Measurements from ENCODE around the gene MGAT5.

Gene MGAT5

DNA sequence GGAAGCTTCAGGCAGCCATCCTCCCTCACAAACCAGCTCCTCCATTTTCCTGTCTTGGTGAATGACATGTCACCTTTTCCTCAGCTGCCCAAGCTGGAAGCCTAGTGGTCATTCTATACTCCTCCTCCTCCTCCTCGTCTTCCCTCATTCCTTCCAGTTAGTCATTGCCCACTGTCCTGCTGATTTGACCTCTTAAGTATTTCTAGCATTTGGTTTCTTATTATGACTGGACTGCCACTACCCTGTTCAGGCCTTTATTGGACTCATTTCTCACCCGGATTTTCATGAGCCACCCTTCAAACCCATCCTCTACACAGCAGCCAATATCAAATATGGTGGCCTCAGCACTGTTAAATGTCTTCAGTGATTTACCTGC is 21.9 kb upstream of the MGAT5 start:
- Histone ChIP-seq H3K27ac (ENCODE audit: low read depth, low read length) (no peak overlapping the region), H3K9ac (ENCODE audit: low read length) (no peak overlapping the region), H3K4me3 (ENCODE audit: low read depth, low read length) (no peak overlapping the region), H3K36me3 (ENCODE audit: control insufficient read depth, insufficient read depth, low read length) (no peaks in the 10 kb centered on the region), H3K9me3 (ENCODE audit: control insufficient read depth, insufficient read depth, low read depth, low read length) (peaks cover 34% of the 10 kb centered on the region), H3K27me3 (ENCODE audit: control insufficient read depth, insufficient read depth, low read length) (no peaks in the 10 kb centered on the region), H3K4me1 (ENCODE audit: control insufficient read depth, insufficient read depth, low read length) (no peaks in the 10 kb centered on the region)

GRCh38 chr2:134232461-134232860 is 21.4 kb upstream of the MGAT5 start:
- H3K27ac ChIP-seq (ENCODE audit: low read depth, low read length) = no peak overlapping the region
- H3K9me3 ChIP-seq (ENCODE audit: control insufficient read depth, insufficient read depth, low read depth, low read length) = peaks cover 33% of the 10 kb centered on the region
- no peak overlapping the region for H3K4me3 ChIP-seq (ENCODE audit: low read depth, low read length)
- H3K36me3 ChIP-seq (ENCODE audit: control insufficient read depth, insufficient read depth, low read length) = no peaks in the 10 kb centered on the region
- H3K27me3 ChIP-seq (ENCODE audit: control insufficient read depth, insufficient read depth, low read length) = no peaks in the 10 kb centered on the region
- no peaks in the 10 kb centered on the region for H3K4me1 ChIP-seq (ENCODE audit: control insufficient read depth, insufficient read depth, low read length)
- no peak overlapping the region for H3K9ac ChIP-seq (ENCODE audit: low read length)

GRCh38 chr2:134232868-134233727 is 20.8 kb upstream of the MGAT5 start:
- Histone ChIP-seq H3K27ac (ENCODE audit: low read depth, low read length) (no peak overlapping the region), H3K36me3 (ENCODE audit: control insufficient read depth, insufficient read depth, low read length) (no peaks in the 10 kb centered on the region), H3K9me3 (ENCODE audit: control insufficient read depth, insufficient read depth, low read depth, low read length) (peaks cover 26% of the 10 kb centered on the region), H3K9ac (ENCODE audit: low read length) (no peak overlapping the region), H3K4me1 (ENCODE audit: control insufficient read depth, insufficient read depth, low read length) (no peaks in the 10 kb centered on the region), H3K27me3 (ENCODE audit: control insufficient read depth, insufficient read depth, low read length) (no peaks in the 10 kb centered on the region), H3K4me3 (ENCODE audit: low read depth, low read length) (no peak overlapping the region)

DNA sequence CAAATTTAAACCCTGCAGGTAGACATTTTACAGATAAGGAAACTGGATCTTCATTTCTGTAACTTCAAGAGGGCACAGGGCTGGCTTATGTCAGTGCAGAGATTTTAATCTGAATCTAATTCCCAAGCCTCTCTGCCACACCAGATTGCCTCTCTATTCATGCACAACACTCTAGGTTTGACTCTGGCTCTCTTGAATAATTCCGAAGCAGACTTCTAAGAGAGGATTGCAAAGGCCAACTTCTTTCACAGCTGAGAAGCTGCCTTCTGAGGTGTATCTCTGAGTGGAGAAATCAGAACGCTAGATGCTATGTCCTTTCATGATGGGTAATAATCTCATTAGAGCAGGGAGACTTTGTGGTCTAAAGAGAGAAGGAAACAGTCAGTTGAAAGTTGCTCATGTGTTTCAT is 20.1 kb upstream of the MGAT5 start:
- H3K9ac ChIP-seq (ENCODE audit: low read length) = no peak overlapping the region
- peaks cover 20% of the 10 kb centered on the region for H3K9me3 ChIP-seq (ENCODE audit: control insufficient read depth, insufficient read depth, low read depth, low read length)
- H3K27me3 ChIP-seq (ENCODE audit: control insufficient read depth, insufficient read depth, low read length) = no peaks in the 10 kb centered on the region
- no peaks in the 10 kb centered on the region for H3K36me3 ChIP-seq (ENCODE audit: control insufficient read depth, insufficient read depth, low read length)
- H3K4me1 ChIP-seq (ENCODE audit: control insufficient read depth, insufficient read depth, low read length) = no peaks in the 10 kb centered on the region
- H3K27ac ChIP-seq (ENCODE audit: low read depth, low read length) = no peak overlapping the region
- H3K4me3 ChIP-seq (ENCODE audit: low read depth, low read length) = no peak overlapping the region

DNA sequence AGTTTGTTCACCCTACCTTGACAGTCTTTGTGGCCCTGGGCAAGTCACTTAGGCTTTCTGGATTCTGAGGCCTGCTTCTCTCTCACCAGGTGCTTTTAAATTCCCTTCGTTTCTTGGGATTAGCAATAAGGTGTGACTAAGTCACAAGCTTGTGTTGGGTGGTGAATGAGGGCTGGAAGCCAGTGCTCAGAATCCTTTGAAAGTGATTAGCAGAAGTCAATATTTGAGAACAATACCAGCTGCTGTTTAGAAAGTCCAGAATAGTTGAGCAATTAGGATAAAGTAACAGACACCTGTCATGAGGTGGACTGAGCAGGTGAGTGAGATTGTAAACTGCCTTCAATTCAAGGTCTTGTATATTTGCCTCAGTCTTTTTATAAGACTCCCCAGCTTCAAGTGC is 19.3 kb upstream of the MGAT5 start:
- H3K4me3 ChIP-seq (ENCODE audit: low read depth, low read length) = no peak overlapping the region
- peaks cover 12% of the 10 kb centered on the region for H3K9me3 ChIP-seq (ENCODE audit: control insufficient read depth, insufficient read depth, low read depth, low read length)
- H3K27ac ChIP-seq (ENCODE audit: low read depth, low read length) = no peak overlapping the region
- H3K4me1 ChIP-seq (ENCODE audit: control insufficient read depth, insufficient read depth, low read length) = no peaks in the 10 kb centered on the region
- no peak overlapping the region for H3K9ac ChIP-seq (ENCODE audit: low read length)
- no peaks in the 10 kb centered on the region for H3K36me3 ChIP-seq (ENCODE audit: control insufficient read depth, insufficient read depth, low read length)
- no peaks in the 10 kb centered on the region for H3K27me3 ChIP-seq (ENCODE audit: control insufficient read depth, insufficient read depth, low read length)

DNA sequence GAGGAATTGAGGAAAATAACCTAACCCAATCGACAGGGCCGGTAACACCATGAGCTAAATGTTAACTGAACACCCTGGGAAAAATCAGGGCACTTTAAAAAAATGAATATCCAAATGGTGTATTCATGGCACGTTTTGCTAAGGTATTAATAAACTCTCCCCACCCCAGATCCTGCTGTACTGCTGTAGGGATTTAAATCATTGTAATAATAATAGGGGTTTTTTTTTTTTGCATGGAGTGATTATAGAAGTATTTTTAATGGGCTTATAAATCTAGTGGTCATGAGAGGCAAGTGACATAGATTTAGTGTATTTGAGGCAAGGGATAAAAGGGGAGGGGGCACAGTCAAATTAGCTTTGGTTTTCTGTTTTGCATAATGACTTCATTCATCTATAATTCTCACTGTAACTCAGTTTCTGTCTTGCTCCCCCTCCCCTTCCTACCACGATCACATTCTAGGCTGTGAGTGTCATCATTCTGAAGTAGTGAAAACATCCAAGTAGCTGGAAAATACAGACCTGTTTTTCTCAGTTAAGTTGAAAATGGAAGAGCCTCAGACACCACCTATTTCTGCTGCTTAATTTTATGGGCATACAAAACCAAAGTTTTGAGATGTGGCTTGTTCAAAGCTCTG is 18.2 kb upstream of the MGAT5 start:
- peaks cover 1% of the 10 kb centered on the region; the same call in 1 of the 2 replicates for H3K9me3 ChIP-seq (ENCODE audit: control insufficient read depth, insufficient read depth, low read depth, low read length)
- no peak overlapping the region for H3K27ac ChIP-seq (ENCODE audit: low read depth, low read length)
- no peaks in the 10 kb centered on the region for H3K4me1 ChIP-seq (ENCODE audit: control insufficient read depth, insufficient read depth, low read length)
- no peak overlapping the region for H3K4me3 ChIP-seq (ENCODE audit: low read depth, low read length)
- H3K9ac ChIP-seq (ENCODE audit: low read length) = no peak overlapping the region
- H3K27me3 ChIP-seq (ENCODE audit: control insufficient read depth, insufficient read depth, low read length) = no peaks in the 10 kb centered on the region
- no peaks in the 10 kb centered on the region for H3K36me3 ChIP-seq (ENCODE audit: control insufficient read depth, insufficient read depth, low read length)

DNA sequence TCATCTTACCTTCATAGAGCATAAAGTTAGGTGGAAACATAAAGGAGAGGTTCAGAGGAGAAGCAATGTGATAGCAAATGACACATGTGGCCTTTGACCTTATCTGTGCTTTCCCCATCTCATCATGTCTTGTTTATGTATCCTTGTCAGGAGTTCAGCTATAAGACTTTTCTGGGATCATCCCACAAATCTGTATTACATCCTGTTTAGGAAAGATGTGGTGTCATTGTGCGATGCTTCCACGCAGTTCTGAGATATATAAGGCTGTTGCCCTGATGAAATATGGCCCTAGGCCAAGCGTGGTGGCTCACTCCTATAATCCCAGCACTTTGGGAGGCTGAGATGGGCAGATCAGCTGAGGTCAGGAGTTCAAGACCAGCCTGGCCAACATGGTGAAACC is 15.5 kb upstream of the MGAT5 start:
- Histone ChIP-seq H3K36me3 (ENCODE audit: control insufficient read depth, insufficient read depth, low read length) (no peaks in the 10 kb centered on the region), H3K9ac (ENCODE audit: low read length) (no peak overlapping the region), H3K9me3 (ENCODE audit: control insufficient read depth, insufficient read depth, low read depth, low read length) (no peaks in the 10 kb centered on the region), H3K27me3 (ENCODE audit: control insufficient read depth, insufficient read depth, low read length) (no peaks in the 10 kb centered on the region), H3K27ac (ENCODE audit: low read depth, low read length) (no peak overlapping the region), H3K4me3 (ENCODE audit: low read depth, low read length) (no peak overlapping the region), H3K4me1 (ENCODE audit: control insufficient read depth, insufficient read depth, low read length) (no peaks in the 10 kb centered on the region)

- Histone ChIP-seq H3K4me1 (ENCODE audit: control insufficient read depth, insufficient read depth, low read length) (no peaks in the 10 kb centered on the region), H3K27ac (ENCODE audit: low read depth, low read length) (no peak overlapping the region), H3K9me3 (ENCODE audit: control insufficient read depth, insufficient read depth, low read depth, low read length) (no peaks in the 10 kb centered on the region), H3K4me3 (ENCODE audit: low read depth, low read length) (no peak overlapping the region), H3K9ac (ENCODE audit: low read length) (no peak overlapping the region), H3K36me3 (ENCODE audit: control insufficient read depth, insufficient read depth, low read length) (no peaks in the 10 kb centered on the region), H3K27me3 (ENCODE audit: control insufficient read depth, insufficient read depth, low read length) (no peaks in the 10 kb centered on the region)
Observed at GRCh38 chr2:134240061-134240460, 13.8 kb upstream of the MGAT5 start.

DNA sequence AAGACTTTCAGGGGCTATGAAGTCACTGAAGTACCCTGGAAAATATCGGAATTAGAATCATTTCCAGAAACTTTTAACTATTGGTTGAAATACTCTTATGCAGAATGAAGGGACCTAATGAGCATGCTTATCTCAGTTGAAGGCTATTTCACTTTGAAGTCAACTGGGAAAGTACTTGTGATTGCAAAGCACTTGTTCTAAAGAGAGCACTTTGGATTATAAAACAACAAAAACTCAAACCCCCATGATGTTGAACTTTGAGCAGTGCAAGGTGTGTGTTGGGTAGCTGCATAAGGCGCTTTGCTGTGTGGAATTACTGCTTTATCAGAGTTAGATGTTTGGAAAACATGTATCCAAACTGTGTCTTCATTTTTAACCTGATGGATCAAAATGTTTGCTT is 12.0 kb upstream of the MGAT5 start:
- Histone ChIP-seq H3K27me3 (ENCODE audit: control insufficient read depth, insufficient read depth, low read length) (no peaks in the 10 kb centered on the region), H3K9me3 (ENCODE audit: control insufficient read depth, insufficient read depth, low read depth, low read length) (no peaks in the 10 kb centered on the region), H3K4me3 (ENCODE audit: low read depth, low read length) (no peak overlapping the region), H3K9ac (ENCODE audit: low read length) (no peak overlapping the region), H3K36me3 (ENCODE audit: control insufficient read depth, insufficient read depth, low read length) (no peaks in the 10 kb centered on the region), H3K27ac (ENCODE audit: low read depth, low read length) (no peak overlapping the region), H3K4me1 (ENCODE audit: control insufficient read depth, insufficient read depth, low read length) (no peaks in the 10 kb centered on the region)

DNA sequence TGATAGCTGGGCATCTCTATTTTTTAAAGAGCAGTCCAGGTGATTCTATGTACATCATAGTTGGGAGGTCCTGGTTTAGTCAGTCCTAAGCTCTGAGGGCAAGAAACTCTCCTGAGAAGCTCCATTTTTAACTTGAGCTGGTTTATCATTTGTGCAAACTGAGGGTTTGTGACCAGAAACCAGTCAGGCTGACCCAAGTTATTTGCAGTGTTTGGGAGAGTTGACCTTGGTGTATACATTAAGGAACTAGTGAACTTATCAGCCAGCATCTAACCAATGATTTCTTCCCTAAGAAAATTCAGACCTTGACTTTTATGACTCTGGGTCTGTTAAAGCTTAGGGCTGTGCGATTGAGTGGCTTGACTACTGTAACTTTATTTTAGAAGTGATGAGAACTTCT is 10.6 kb upstream of the MGAT5 start:
- Histone ChIP-seq H3K27ac (ENCODE audit: low read depth, low read length) (no peak overlapping the region), H3K27me3 (ENCODE audit: control insufficient read depth, insufficient read depth, low read length) (no peaks in the 10 kb centered on the region), H3K4me3 (ENCODE audit: low read depth, low read length) (no peak overlapping the region), H3K4me1 (ENCODE audit: control insufficient read depth, insufficient read depth, low read length) (no peaks in the 10 kb centered on the region), H3K36me3 (ENCODE audit: control insufficient read depth, insufficient read depth, low read length) (no peaks in the 10 kb centered on the region), H3K9me3 (ENCODE audit: control insufficient read depth, insufficient read depth, low read depth, low read length) (no peaks in the 10 kb centered on the region), H3K9ac (ENCODE audit: low read length) (no peak overlapping the region)

DNA sequence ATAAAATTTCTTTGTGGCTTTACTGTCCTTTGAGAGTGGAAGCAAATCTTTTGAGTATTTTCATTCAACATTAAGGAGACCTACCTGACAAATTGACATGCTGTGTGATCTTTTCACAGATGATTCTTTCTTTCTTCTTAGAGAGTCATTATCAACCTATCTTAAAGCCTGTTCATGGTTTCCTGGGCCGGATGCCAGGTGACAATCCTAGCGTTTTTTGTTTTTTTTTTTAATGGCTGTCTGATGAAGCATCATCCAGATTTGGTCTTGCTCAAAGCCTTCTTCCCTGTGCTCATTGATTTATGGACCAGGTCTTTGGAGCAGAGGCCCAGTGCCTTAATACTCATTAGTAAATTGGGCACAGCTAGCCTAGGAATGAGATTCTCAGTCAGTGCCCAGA is 9.8 kb upstream of the MGAT5 start:
- H3K9me3 ChIP-seq (ENCODE audit: control insufficient read depth, insufficient read depth, low read depth, low read length) = no peaks in the 10 kb centered on the region
- H3K36me3 ChIP-seq (ENCODE audit: control insufficient read depth, insufficient read depth, low read length) = no peaks in the 10 kb centered on the region
- no peaks in the 10 kb centered on the region for H3K4me1 ChIP-seq (ENCODE audit: control insufficient read depth, insufficient read depth, low read length)
- H3K27ac ChIP-seq (ENCODE audit: low read depth, low read length) = no peak overlapping the region
- H3K4me3 ChIP-seq (ENCODE audit: low read depth, low read length) = no peak overlapping the region
- H3K9ac ChIP-seq (ENCODE audit: low read length) = no peak overlapping the region
- no peaks in the 10 kb centered on the region for H3K27me3 ChIP-seq (ENCODE audit: control insufficient read depth, insufficient read depth, low read length)
